A172 (cell line): Measurements from ENCODE around the gene GPR158. TPM values are rescaled to one million over a fixed set of nuclear protein-coding genes. Genes with fewer than 3 reads are reported as not detected.

Experiments
- DNase-seq: peaks from one replicate; pipeline ENCODE4 v3.0.0-alpha.2; 2015; ENCODE audit warnings: low spot score
- total RNA-seq: library from RNA; depleted of rRNA; stranded (reverse); fragments of >200 nt; shearing (Covaris generic); gene quantifications from 2 replicates; pipeline ENCODE4 v1.2.3, GENCODE V29; 2014

Gene GPR158
- total RNA-seq, 1 experiment from 2014 or later: 7.1 TPM

DNA sequence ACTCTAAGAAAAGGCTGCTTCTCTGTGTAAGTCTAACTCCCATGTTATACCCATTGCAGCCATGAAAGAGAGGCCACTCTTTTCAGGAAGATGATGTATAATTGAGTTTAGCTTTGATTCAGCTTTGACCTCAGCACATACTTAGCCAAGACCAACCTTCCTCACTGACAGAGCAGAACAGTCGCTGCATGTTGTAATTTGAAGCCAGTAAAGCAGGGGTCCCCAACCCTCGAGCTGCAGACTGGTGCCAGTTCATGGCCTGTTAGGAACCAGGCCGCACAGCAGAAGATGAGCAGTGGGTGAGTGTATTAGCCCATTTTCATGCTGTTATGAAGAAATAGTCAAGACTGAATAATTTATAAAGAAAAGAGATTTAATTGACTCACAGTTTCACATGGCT is 223.9 kb downstream of the GPR158 start:
- DNase-seq: no peak

DNA sequence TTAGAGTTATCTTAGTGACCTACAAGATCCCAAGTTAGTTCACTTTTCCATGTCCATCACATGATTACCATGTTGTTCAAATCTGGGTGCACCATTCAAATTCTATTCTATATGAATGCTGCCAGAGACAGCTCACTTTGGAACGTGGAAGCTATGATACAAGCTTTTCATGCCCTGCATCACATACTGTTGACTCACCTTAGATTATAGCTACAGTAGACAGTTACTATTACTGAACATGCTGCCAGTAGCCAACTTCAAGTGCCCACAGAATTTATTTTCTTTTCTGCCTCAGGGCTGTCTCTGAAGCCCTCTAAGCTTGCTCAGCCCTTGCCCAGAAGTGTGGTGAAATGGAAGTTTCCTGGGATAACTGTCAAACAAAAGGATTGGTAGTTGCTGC is 231.1 kb downstream of the GPR158 start:
- DNase-seq: peak; percentile 9

DNA sequence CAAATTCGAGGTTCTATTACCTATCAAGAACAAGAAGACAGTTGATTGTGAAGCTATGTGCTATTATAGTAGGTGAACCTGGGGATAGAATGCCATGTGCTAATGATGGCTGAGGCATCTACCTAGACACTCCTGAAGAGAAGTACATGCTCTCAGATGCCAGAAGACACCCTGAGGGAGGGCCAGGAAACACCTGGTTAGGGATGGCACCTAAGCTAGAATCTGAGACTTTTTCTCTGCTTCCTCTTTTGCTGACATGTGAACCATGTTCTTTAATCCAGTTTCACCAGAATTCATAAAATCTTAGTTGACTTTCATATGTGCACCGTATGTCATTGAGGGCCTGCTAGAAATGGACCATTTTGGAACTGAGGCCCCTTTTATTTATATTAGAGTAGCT is 242.8 kb downstream of the GPR158 start:
- DNase-seq: no peak

DNA sequence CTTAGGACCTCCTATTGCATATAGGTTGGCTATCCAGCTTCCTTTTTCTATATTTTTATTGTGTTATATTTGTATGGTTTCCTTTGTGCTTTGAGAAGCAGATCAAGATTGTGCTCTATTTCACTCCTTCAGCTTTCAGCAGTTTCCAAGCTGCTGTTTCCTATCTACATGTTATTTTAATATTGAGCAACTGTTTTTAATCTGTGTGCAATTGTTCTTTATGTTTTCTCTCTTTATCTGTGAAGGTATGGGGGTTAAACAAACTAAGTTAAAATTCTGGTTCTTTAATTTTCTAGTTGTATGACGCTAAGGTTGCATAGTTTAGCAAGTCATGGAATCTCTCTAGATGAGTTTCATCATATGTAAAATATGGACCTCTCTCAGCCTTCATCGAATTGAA is 251.0 kb downstream of the GPR158 start:
- no peak for DNase-seq

DNA sequence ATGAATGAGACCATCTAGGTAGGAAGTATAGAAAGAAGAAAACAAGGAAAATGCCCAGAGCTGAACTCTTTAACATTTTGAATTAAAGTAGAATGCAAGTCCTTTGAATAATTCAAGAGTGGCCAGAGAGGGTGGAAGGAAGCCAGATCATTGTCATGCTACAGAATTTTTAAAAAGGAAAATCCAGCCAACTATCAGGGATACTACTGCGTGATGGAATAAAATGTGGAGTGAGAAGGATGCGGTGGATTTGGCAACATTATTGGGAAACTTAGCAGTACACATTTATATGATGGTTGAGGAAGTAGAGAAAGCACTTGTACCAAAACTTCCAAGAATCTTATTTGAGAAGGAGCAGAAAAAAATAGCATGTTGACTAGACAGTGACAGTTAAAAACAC is 261.6 kb downstream of the GPR158 start:
- no peak for DNase-seq

DNA sequence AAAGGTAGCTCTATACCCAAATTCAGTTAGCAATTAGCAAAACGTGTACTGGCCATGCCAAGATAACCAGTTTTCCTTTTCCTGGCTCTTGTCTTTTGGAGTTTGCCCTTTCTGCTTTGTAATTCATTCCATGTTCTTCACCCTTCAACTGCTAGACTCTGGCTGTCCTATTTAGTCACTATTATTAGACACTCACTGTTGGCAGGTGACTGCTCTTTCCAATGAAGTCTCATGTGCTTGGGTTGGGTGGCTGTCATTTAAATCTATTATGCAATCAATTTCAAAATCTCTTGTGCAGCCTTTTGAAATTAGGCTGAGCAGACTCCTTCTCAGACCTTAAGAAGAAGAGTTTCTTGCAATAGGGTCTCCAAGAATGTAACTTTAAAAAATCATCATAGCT is 266.5 kb downstream of the GPR158 start:
- DNase-seq: no peak

DNA sequence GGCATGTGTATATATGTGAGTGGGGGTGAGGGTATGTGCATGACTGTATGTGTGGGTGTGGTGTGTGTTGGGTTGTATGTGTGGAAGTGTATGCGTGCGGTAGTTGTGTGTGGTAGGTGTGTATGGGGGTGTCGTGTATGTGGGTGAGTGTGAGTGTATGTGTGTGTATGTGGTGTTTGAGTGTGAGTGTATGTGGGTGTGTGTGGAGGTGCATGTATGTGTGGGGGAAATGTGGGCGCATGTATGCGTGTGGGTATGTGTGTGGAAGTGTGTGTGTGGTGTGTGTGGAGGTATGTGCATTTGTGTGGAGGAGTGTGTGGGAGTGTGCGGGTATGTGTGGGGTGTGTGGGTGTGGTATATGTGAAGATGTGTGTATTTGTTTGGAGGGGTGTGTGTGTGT is 269.5 kb downstream of the GPR158 start:
- no peak for DNase-seq

DNA sequence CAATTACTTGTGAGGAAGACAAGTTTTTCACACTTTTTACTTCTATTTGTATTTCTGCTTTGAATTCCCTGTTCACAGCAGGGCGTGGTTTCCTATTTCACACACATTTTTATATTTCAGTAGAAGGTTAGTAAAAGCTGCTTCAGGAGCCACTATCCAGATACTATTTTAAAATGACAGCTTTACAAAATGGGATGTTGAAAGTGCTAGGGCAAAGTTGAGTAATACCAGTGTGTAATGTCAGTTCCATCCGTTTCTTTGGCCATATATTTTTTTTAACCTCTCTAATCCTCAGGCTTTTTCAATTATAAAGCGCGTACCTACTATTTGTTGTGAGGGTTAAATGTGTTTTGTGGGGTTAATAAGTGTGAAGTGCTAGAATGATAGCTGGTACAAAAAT is 276.6 kb downstream of the GPR158 start:
- DNase-seq: no peak

DNA sequence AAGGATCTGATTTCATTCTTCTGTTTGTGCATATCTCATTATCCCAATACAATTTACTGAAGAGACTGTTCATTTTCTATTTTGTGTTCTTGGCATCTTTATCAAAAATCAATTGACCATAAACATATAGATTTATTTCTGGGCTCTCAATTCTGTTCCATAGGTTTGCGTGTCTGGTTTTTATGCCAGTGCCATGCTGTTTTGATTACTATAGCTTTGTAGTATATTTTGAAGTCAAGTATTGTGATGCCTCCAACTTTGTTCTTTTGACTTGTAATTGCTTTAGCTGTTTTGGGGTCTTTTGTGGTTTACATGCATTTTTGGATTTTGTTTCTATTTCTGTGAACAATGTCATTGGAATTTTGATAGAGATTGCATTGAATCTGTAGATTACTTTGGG is 278.8 kb downstream of the GPR158 start:
- no peak for DNase-seq

DNA sequence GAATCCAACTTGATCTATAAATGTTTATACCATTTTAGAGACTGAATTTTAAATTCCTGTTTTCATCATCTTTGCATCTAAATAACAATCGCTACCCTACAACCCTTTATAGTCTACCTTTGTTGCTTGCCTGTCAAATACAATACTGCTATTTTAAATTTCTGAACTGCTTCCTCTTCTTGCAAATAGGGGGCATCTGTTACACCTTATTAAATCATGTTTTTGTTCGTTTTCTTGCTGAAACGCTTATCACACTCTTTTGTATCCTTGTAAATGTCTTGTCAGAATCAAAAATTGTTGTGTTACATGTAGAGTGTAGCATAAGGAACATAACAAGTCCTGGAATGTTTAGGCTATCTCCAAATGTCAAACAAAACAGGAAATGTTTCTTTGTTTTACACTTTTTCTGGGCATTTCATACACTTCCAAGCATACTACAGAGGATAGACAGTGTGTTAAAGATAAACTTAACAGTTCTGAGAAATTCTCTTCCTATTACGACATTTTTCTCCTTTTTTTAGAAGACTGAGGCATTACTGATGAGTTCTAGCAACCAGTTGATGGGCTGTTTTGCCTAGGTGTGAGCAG is 281.3 kb downstream of the GPR158 start:
- DNase-seq: no peak

DNA sequence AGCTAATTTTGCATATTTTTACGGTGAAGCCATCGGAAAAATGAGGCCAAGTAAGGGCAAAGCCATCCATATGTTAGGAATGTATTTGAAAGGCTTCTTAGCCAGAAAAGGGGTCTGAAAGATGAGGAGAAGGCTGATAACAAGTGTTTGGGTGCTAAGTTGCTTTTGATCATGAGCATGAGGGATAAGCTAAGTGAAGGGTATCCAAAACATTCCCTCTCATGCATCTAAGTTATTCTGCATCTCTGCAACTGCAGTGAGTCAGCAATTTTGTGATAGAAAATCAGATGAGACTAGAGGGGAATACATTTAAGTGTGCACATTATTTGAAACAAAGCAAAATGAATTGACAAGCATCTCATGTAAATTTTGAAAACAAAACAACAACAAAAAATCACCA is 282.8 kb downstream of the GPR158 start:
- no peak for DNase-seq

DNA sequence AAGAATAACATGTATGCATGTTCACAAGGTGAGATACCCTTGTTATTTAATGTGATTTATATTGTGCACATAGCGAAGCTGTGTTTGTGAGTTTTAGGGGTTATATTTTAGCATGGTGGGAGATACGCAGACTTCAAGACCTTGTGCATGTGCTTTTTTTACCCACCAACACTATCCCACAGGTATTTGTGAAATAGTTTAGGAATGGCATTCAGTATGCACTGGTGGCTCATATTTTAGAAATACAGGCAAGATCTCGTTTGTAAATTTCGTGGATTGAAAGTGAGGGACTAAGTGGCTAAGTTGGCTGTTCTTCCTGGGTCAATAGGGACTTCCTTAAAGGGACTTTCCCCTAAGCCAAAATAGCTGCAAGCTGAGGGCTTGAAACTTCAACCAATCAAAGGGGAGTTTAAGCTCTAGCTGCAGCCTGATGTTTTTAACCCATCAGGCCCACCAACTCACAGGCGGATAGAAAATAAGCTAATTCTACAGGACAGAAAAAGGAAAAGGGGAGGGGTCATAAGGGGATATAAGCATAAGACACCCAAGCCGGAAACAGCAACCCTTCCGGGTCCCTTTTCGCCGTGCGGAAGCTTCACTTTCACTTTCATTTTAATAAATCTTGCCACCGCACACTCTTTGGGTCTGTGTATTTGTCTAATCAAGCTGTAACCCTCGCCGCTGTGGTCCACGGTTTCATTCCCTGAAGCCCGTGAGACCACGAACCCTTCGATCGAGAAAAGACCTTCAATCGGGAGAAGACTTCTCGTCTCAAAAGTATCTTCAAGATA is 291.0 kb downstream of the GPR158 start:
- DNase-seq: peak; percentile 87

DNA sequence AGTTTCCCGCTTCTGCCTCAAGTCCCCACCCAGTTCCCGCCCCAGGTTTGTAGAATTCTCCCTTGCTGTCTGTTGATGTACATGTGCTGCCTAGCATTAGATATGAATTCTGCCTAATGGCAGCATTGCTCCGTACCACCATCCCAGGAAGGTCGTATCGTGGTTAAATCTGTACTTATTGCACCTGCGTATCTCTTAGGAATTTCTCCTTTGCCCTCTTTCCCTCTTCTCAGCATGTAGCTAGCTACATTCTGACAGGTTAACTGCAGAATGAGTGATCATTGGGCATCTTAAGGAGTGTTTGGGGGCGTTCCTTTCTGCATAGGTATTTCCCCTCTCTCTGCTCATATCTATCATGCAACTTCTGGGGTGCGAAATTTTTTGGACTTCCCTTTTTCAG is 293.1 kb downstream of the GPR158 start:
- DNase-seq: no peak

DNA sequence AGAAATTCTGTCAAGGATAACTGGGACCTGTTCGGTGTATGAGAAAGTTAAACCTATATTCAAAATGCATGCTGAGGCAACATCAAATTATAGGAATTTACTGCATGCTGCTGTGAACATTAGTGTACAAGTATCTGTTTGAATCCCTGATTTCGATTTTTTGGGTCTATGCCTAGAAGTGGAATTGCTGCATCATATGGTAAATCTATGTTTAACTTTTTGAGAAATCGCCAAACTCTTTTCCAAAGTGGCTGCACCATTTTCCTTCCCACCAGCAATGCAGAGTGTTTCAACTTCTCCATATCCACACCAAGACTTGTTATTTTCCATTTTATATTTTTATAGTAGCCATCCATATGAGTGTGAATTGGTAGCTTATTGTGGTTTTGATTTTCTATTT is 306.7 kb downstream of the GPR158 start:
- DNase-seq: no peak

DNA sequence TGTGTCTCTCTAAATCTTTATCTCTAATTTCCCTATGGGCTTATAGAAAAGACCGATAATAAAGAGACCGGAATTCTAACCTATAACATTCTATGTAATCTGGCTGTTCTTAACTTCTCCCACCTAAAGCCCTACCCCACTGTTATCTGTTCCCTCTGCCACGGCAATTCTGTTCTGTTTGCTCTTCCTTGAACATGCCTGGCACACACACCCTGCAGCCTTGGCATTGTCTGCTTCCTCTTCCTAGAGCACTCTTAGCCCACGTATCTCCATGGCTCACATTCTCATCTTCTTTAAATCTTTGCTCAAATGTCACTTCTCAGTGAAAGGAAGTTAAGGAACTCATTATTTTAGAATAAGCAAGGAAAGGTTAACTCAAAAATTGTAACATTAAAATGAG is 309.2 kb downstream of the GPR158 start:
- DNase-seq: no peak

DNA sequence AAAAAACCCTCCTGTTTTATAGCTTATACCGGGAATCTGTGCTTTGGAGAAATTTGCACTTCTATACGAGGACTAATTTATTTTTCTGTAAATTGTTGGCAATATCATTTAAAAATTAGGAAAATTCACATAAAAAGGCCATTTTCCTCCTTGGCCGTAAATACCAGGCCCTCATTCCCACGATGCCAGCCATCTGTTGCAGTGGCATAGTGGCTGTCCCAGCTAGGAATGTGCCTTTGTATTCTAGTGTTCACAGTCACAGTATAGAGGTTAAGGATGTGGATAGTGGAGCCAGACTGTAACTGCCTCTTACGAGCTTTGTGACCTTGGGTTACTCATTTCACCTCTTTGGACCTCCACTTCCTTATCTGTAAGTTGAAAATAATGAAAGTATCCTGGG is 312.5 kb downstream of the GPR158 start:
- DNase-seq: no peak

DNA sequence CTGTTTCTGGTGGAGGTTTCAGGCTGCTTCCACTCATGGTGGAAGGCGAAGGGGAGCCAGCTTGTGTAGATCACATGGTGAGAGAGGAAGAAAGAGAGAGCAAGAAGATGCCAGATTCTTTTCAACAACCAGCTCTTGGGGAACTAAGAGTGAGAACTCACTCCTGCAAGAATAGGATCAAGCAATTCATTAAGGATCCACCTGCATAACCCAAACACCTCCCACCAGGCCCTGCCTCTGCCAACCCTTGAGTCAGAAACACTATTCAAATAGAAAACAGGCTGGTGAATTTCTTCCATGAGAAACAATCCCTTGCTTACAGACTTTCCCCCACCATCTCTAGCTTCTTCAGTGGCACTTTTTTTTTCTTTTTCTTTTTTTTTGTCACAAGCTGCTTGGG is 317.2 kb downstream of the GPR158 start:
- no peak for DNase-seq

DNA sequence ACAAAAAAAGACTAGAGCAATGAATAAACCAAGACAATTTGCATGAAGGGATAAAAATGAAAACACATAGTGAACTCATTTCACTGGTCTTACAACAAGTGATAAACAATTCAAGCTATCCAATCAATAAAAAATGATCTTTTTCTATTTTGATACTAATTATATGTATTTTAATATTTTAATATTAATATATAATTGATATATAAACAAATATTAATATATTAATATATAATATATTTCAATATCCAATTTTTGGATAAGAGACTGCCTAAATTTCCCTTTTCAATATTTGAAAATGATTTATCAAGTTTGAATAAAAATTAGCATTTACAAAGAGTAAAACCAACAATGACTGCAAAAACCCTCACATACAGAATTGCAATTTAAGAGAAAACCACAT is 317.9 kb downstream of the GPR158 start:
- no peak for DNase-seq

DNA sequence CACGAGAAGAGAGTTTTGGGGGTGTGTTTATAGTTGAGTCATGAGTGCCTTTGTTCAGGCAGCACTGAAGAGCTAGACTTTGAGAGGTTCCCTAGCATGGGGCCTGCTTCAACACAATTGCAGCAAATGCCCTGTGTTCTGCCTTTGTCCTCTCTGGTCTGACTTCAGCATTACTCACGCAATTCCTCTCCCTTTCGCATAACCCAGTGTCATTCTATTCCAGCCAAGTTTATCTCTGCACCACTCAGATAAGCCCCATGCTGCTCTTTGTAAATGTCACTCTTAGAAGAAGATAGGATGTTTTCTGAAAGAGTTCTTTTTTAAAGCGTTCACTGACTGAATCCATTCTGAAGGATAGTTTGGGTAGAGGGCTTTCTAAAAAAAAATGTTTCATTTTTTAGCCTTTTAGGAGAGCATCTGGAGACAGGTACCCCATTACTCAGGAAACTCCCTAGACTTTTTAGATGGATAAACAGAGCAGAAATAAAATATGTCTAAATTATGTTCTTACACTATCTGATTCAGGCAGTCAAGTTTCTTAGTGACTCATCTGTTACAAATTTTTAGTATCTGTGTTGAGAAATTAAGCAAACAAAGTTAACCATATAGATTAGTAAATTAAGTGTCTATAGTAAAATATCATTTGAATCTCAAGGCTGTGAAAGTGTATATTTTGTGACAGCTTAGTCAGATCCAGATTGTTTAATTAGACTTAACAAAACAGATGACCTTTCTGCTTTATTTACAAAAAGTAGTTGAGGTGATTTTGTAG is 318.5 kb downstream of the GPR158 start:
- peak; percentile 96 for DNase-seq

DNA sequence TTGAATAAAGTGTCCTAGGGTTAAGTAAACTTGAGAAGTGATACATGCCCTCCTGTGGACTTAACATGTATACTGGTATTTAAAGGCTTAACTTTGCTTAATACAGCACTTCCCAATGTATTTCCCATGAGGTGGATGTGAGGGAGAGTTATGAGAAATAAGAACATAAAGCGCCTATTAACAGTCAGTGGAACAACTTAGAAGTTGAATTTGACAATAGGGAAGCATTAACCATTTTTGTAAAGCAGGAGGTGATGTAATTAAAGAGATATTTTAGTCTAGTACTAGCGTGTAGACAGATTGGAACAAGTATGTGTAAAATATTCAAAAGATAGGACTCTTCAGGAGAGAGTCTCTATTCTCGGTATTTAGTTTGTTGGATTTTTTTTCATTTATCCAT is 322.4 kb downstream of the GPR158 start:
- no peak for DNase-seq

DNA sequence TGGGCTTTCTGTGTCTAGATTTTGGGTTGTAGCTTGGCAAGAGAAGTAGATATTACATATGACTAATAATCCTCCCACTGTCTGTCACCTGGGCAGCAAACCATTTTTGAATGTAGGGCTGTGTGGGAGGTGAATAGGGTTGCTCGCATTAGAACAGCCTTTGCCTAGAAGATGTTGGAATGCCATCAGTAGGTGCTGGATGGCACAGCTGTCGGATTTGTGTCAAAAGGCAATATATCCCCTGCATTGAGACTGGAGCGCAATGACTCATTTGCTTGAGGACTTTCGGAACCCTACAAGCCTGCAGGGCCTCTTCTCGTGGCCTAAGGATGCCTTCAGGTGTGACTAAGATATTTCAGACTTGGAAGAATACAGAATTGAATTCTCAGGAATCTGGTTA is 323.8 kb downstream of the GPR158 start:
- DNase-seq: no peak

DNA sequence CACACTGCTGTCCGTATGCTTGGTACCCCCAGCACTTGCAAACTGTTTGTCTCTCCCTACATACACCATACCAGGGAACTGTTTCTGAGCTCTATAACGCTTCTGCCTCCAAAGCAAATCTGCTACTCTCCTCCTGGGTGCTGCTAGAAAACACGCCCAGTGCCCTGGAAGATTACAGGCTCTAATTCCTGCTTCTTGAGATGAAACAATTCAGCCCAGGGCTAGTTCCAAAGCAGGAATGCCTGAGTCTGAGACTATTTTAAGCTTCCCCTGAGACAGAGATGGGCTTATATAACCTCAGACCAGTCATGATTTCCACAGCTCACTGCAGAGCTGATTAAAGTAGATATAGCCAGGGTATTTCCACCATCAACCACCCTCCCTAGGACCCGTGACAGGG is 327.1 kb downstream of the GPR158 start:
- no peak for DNase-seq

DNA sequence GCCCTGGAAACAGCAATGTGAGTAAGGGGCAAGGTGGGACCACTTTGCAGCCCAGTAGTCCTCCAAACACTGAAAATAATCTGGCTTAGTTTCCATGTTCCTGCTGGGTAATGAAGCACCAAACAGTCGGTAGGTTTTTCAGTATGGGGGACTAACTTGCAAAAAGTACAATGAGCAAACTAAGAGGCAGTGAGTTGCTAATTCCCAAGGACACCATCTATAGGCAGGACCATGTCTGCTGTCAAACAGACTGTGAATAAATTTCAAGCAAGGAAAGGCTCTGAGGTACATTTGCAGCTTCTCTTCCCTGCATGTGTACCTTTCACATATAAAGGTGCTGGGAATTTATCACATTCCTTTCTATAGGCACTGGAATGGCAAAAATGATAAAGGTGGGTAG is 327.7 kb downstream of the GPR158 start:
- no peak for DNase-seq
